ENCODE data around the gene SULT4A1. TPM values are rescaled to one million over a fixed set of nuclear protein-coding genes. Genes with fewer than 3 reads are reported as not detected.
A peak's percentile ranks its signal among the peaks of the same experiment; 100 is the strongest.

Gene SULT4A1
- total and polyA plus RNA-seq, 8 donors: 0.12 to 2.2 (median 0.77) TPM; not detected in 4

- WGBS, 5 donors: 69 to 81% (median 73%) methylated on average over 13 of the region's 13 CpGs
- H3K27ac ChIP-seq: no peak overlapping the region
- H3K36me3 ChIP-seq: no peaks in the 10 kb centered on the region
- no peaks in the 10 kb centered on the region for H3K4me1 ChIP-seq
- peaks cover 0 to 82% (median 7%) of the 10 kb centered on the region in 3 donors for H3K27me3 ChIP-seq
- intact Hi-C loops (cut with DNase I; ENCODE audit: low total_unique reads): no loop called here
- no peak for DNase-seq
- TF ChIP-seq CTCF (IDR thresholded peaks at IDR 0.05) (no peak), EP300 (IDR thresholded peaks at IDR 0.05) (no peak), POLR2A (IDR thresholded peaks at IDR 0.05) (no peak), POLR2AphosphoS5 (IDR thresholded peaks at IDR 0.05) (no peak)
- H3K4me3 ChIP-seq: no peak overlapping the region
- H3K9me3 ChIP-seq: no peaks in the 10 kb centered on the region
Measured at GRCh38 chr22:43849731-43850130, 12.6 kb downstream of the SULT4A1 start.

- 28 to 59% (median 43%) methylated on average over 4 to 16 of the region's 16 CpGs for WGBS, 5 donors
Measured at GRCh38 chr22:43848366-43849171, 13.7 kb downstream of the SULT4A1 start.

GRCh38 chr22:43847376-43848289 is 14.7 kb downstream of the SULT4A1 start:
- Histone ChIP-seq H3K36me3 (no peaks in the 10 kb centered on the region), H3K9me3 (no peaks in the 10 kb centered on the region), H3K27me3 (peaks cover 0 to 68% (median 7%) of the 10 kb centered on the region in 3 donors), H3K4me3 (no peak overlapping the region), H3K4me1 (no peaks in the 10 kb centered on the region), H3K27ac (no peak overlapping the region)
- no peak for DNase-seq
- intact Hi-C loops (cut with DNase I; ENCODE audit: low total_unique reads): no loop called here
- 78 to 87% (median 79%) methylated on average over 12 to 14 of the region's 14 CpGs for WGBS, 5 donors
- TF ChIP-seq EP300 (IDR thresholded peaks at IDR 0.05) (no peak), CTCF (IDR thresholded peaks at IDR 0.05) (no peak), POLR2A (IDR thresholded peaks at IDR 0.05) (no peak), POLR2AphosphoS5 (IDR thresholded peaks at IDR 0.05) (no peak)

More at GRCh38 chr22:43848366-43849171, 13.7 kb downstream of the SULT4A1 start:
- intact Hi-C loops (cut with DNase I; ENCODE audit: low total_unique reads): no loop called here
- H3K27ac ChIP-seq: no peak overlapping the region
- H3K9me3 ChIP-seq: no peaks in the 10 kb centered on the region
- H3K4me1 ChIP-seq: no peaks in the 10 kb centered on the region
- no peak overlapping the region for H3K4me3 ChIP-seq
- peaks cover 0 to 76% (median 7%) of the 10 kb centered on the region in 3 donors for H3K27me3 ChIP-seq
- H3K36me3 ChIP-seq: no peaks in the 10 kb centered on the region
- TF ChIP-seq POLR2AphosphoS5 (IDR thresholded peaks at IDR 0.05) (no peak), EP300 (IDR thresholded peaks at IDR 0.05) (no peak), CTCF (IDR thresholded peaks at IDR 0.05) (no peak), POLR2A (IDR thresholded peaks at IDR 0.05) (no peak)
- DNase-seq: peak in 1 of 2 donors; percentile 74

- H3K4me3 ChIP-seq: no peak overlapping the region
- H3K36me3 ChIP-seq: no peaks in the 10 kb centered on the region
- intact Hi-C loops (cut with DNase I; ENCODE audit: low total_unique reads): no loop called here
- 57 to 70% (median 66%) methylated on average over 11 of the region's 11 CpGs for WGBS, 5 donors
- no peak for DNase-seq
- H3K27ac ChIP-seq: no peak overlapping the region
- peaks cover 0 to 62% (median 7%) of the 10 kb centered on the region in 3 donors for H3K27me3 ChIP-seq
- H3K4me1 ChIP-seq: no peaks in the 10 kb centered on the region
- H3K9me3 ChIP-seq: no peaks in the 10 kb centered on the region
- no peak for TF ChIP-seq CTCF (IDR thresholded peaks at IDR 0.05)
- TF ChIP-seq EP300 (IDR thresholded peaks at IDR 0.05): no peak
- TF ChIP-seq POLR2AphosphoS5 (IDR thresholded peaks at IDR 0.05): no peak
- TF ChIP-seq POLR2A (IDR thresholded peaks at IDR 0.05): no peak
Measured at GRCh38 chr22:43846966-43847365, 15.3 kb downstream of the SULT4A1 start.
